Osteoblast (primary cell): ENCODE measurements around the gene DXO. TPM values are rescaled to one million over a fixed set of nuclear protein-coding genes. Genes with fewer than 3 reads are reported as not detected.
"Not testable (repeated sequence)": the region's sequence is repeated elsewhere in the genome, so short reads cannot be mapped to it uniquely, and the experiment has no call there.

Experiments
- DNase-seq: peaks from one replicate; pipeline ENCODE4 v3.0.0; 2011; ENCODE audit warnings: low spot score, mixed read lengths; ENCODE audit not compliant: insufficient read length; ENCODE audit errors: missing footprints
- H2AFZ ChIP-seq: 2 replicates; pipeline ENCODE4 v1.6.0; 2011; ENCODE audit warnings: mild to moderate bottlenecking, low read length
- H3K27ac ChIP-seq: 2 replicates; pipeline ENCODE4 v1.5.1; 2011; ENCODE audit warnings: mild to moderate bottlenecking, low read depth, low read length, moderate library complexity
- H3K27me3 ChIP-seq: 2 replicates; pipeline ENCODE4 v1.6.0; 2012; ENCODE audit warnings: mild to moderate bottlenecking, control low read depth, inconsistent platforms, low read length, moderate library complexity; ENCODE audit not compliant: insufficient read depth
- H3K36me3 ChIP-seq: 2 replicates; pipeline ENCODE4 v1.5.1; 2011; ENCODE audit warnings: mild to moderate bottlenecking, low read length, control low read depth, moderate library complexity; ENCODE audit not compliant: insufficient read depth
- H3K4me1 ChIP-seq: 2 replicates; pipeline ENCODE4 v1.5.1; 2011; ENCODE audit warnings: mild to moderate bottlenecking, low read length, control low read depth, moderate library complexity; ENCODE audit not compliant: insufficient read depth
- H3K4me2 ChIP-seq: 2 replicates; pipeline ENCODE4 v1.6.0; 2011; ENCODE audit warnings: mild to moderate bottlenecking, low read length; ENCODE audit not compliant: insufficient read depth
- H3K4me3 ChIP-seq: fragments of 200-600 bp; sonication (generic); 3 replicates; pipeline ENCODE4 v1.5.1; 2012; ENCODE audit warnings: mild to moderate bottlenecking, low read length, inconsistent platforms; ENCODE audit not compliant: insufficient read depth
- H3K79me2 ChIP-seq: 2 replicates; pipeline ENCODE4 v1.6.0; 2012; ENCODE audit warnings: mild to moderate bottlenecking, low read length, control low read depth, inconsistent platforms; ENCODE audit not compliant: insufficient read depth
- H3K9me3 ChIP-seq: 2 replicates; pipeline ENCODE4 v1.5.1; 2011; ENCODE audit warnings: low read depth, low read length, control low read depth
- H4K20me1 ChIP-seq: 2 replicates; pipeline ENCODE4 v1.6.0; 2012; ENCODE audit warnings: mild to moderate bottlenecking, low read length, control low read depth; ENCODE audit not compliant: insufficient read depth
- total RNA-seq: library from RNA; depleted of rRNA; stranded (reverse); fragments of >200 nt; gene quantifications from 2 replicates; pipeline ENCODE4 v1.2.3, GENCODE V29; 2012
- TF ChIP-seq, protein P1 (sequence below): IDR thresholded peaks from 2 replicates; pipeline ENCODE4 v1.5.1; 2011; ENCODE audit warnings: mild to moderate bottlenecking, low read depth, low read length, moderate library complexity; ENCODE audit errors: extremely low read depth

The DXO gene
- total RNA-seq = 16.8 and 18.1 TPM in 2 replicates

- peaks cover 32% of the 10 kb centered on the region for H3K4me1 ChIP-seq
- H3K4me3 ChIP-seq = peak within 1 kb of the TSS; percentile 91
- H3K27ac ChIP-seq = peak within 1 kb of the TSS; percentile 99
- peak within 1 kb of the TSS; percentile 93 for H3K4me2 ChIP-seq
- peaks cover 30% of the 10 kb centered on the region for H3K36me3 ChIP-seq
- H3K79me2 ChIP-seq = peaks cover 59% of the 10 kb centered on the region
- H4K20me1 ChIP-seq = peaks cover 4% of the 10 kb centered on the region
- DNase-seq = peak; percentile 100
- peak within 1 kb of the TSS; percentile 88 for H2AFZ ChIP-seq
- TF ChIP-seq, protein P1, sequence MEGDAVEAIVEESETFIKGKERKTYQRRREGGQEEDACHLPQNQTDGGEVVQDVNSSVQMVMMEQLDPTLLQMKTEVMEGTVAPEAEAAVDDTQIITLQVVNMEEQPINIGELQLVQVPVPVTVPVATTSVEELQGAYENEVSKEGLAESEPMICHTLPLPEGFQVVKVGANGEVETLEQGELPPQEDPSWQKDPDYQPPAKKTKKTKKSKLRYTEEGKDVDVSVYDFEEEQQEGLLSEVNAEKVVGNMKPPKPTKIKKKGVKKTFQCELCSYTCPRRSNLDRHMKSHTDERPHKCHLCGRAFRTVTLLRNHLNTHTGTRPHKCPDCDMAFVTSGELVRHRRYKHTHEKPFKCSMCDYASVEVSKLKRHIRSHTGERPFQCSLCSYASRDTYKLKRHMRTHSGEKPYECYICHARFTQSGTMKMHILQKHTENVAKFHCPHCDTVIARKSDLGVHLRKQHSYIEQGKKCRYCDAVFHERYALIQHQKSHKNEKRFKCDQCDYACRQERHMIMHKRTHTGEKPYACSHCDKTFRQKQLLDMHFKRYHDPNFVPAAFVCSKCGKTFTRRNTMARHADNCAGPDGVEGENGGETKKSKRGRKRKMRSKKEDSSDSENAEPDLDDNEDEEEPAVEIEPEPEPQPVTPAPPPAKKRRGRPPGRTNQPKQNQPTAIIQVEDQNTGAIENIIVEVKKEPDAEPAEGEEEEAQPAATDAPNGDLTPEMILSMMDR = no peak
- H3K9me3 ChIP-seq = no peaks in the 10 kb centered on the region
- no peaks in the 10 kb centered on the region for H3K27me3 ChIP-seq
These were observed at the start of gene DXO for GRCh38 chr6:31971993-31972708. Gene DXO (minus strand): TSS chr6:31972138. CDS start chr6:31971675, 463 bp downstream.

- not testable (repeated sequence) for H3K79me2 ChIP-seq, H3K27me3 ChIP-seq
These were observed 42.6 kb upstream of the DXO start, which contains the start of gene C4B for GRCh38 chr6:32014547-32014946. Gene C4B (plus strand): TSS chr6:32014795. CDS start chr6:32014846, 51 bp downstream.

GRCh38 chr6:32013738-32014137 is 41.8 kb upstream of the DXO start:
- not testable (repeated sequence) for DNase-seq, H3K27me3 ChIP-seq, H3K9me3 ChIP-seq, H3K4me2 ChIP-seq, H3K27ac ChIP-seq, H4K20me1 ChIP-seq, H3K36me3 ChIP-seq, H3K79me2 ChIP-seq, H3K4me1 ChIP-seq, H2AFZ ChIP-seq, H3K4me3 ChIP-seq

More at GRCh38 chr6:32014547-32014946, 42.6 kb upstream of the DXO start, which contains the start of gene C4B:
- H2AFZ ChIP-seq, H3K36me3 ChIP-seq, H3K4me1 ChIP-seq, H3K4me2 ChIP-seq, H3K9me3 ChIP-seq, DNase-seq, H3K4me3 ChIP-seq, H3K27ac ChIP-seq, H4K20me1 ChIP-seq: not testable (repeated sequence)

DNA sequence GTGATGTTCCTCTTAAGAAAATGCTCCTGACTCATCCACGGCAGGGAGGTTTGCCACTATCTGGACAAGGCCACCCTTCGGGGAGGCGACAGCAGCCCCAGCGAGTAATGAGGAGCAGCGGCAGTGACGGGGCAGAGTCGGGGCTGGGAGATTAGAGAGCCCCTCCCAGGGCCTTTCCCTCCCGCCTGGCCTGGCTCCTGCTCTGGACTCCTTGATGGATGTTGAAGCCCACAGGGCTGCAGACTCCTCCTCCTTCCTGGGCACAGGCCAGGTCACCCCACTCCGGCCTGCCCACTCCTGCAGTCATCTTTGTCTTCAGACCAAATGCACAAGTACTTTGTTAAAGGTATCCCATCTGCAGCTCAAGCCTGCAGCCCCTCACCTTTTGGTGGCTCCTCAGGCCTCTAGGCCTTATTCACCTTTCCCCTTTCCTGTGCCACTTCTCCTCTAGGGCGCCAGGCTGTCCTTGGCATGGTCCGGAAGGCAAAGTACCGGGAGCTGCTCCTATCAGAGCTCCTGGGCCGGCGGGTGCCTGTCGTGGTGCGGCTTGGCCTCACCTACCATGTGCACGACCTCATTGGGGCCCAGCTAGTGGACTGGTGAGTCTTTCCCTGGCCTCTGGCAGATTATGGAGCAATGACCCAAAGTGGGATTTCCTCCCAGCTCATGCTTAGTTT is 41.1 kb upstream of the DXO start:
- not testable (repeated sequence) for H4K20me1 ChIP-seq, H2AFZ ChIP-seq, H3K9me3 ChIP-seq, DNase-seq, H3K36me3 ChIP-seq, H3K4me2 ChIP-seq, H3K27ac ChIP-seq, H3K27me3 ChIP-seq, H3K4me3 ChIP-seq, H3K79me2 ChIP-seq, H3K4me1 ChIP-seq

DNA sequence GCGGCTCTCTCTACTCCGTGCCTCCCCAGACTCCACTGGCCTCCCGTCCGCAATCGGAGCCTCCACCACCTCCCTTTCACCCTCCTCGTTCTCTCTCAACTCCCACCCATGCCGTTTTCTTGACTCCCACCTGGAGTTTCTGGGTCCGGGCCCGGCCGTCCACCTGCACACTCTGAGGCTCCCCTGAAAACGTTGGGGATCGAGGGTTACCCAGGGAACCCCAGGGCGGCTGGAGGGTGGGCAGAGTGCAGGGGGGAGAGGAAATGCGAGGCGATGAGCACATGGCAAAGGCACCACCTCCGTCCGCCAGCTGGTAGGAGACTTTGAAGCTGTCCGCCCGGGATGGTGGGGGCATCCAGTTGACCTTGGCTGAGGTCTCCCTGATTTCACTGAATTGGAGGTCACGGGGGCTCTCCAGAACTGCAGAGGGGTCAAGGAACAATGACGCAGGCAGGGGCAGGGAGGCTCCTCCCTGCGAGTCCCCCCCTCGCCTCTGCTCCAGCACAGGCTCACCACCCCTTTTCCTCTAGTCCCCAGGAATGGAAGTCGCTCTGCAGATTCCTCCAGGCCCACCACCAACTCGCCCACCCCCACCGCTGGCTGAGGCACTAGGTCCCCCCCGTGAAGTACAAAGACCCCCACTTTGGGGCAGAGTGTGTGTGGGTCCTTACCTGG is 39.1 kb upstream of the DXO start:
- DNase-seq = peak; percentile 1
- not testable (repeated sequence) for H3K27ac ChIP-seq, H3K9me3 ChIP-seq, H3K4me1 ChIP-seq, H3K4me2 ChIP-seq, H3K79me2 ChIP-seq, H2AFZ ChIP-seq, H3K36me3 ChIP-seq, H3K4me3 ChIP-seq, H3K27me3 ChIP-seq, H4K20me1 ChIP-seq

DNA sequence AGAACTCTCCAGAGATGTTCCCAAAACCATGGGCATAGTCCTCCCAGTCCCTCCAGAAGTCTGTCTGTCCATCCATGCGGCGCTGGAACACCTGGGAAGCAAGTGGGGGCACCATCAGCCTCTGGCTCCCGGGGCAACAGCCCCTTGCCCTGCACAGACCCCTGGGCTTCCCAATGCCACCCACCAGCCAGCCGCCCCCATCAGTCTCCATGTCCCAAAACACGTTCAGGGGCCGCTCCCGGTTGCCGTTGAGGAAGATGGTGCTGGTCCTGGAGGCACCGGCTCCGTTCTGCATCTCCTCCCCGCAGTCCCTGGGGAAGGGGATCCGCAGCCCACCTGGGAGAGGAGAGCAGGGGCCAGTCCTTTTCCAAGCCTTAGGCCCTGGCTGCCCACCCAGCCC is 37.6 kb upstream of the DXO start:
- H4K20me1 ChIP-seq, H3K9me3 ChIP-seq, H3K36me3 ChIP-seq, H3K27me3 ChIP-seq, H3K79me2 ChIP-seq, H3K4me2 ChIP-seq, H3K4me1 ChIP-seq, DNase-seq, H2AFZ ChIP-seq, H3K27ac ChIP-seq, H3K4me3 ChIP-seq: not testable (repeated sequence)

DNA sequence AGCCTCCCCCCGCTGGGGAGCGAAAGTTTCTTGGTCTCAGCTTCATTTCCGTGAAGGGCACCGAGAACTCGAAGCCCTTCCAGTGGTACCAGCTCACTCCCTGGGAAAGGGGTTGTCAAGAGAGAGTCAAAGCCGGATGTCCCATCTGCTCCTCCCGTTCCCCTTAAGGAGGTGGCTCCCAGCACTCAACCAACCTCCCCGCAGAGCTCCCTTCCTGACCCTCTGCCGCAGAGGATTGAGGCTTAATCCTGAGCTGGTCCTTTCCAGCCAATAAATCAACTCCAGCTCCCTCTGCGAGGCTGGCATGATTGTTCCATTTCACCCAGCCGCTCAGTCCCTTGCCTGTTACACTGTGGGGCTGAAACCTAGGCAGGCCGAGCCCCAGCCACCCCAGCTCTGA is 36.7 kb upstream of the DXO start:
- H3K27ac ChIP-seq, H3K36me3 ChIP-seq, H3K4me2 ChIP-seq, H3K4me1 ChIP-seq, H2AFZ ChIP-seq, H3K9me3 ChIP-seq, H4K20me1 ChIP-seq, H3K27me3 ChIP-seq, H3K79me2 ChIP-seq, H3K4me3 ChIP-seq: not testable (repeated sequence)
- peak; percentile 11 for DNase-seq

- H3K4me3 ChIP-seq, H3K9me3 ChIP-seq, H3K36me3 ChIP-seq, H3K27me3 ChIP-seq, DNase-seq, H3K27ac ChIP-seq, H3K4me1 ChIP-seq, H2AFZ ChIP-seq, H3K4me2 ChIP-seq, H4K20me1 ChIP-seq, H3K79me2 ChIP-seq: not testable (repeated sequence)
These were observed 36.1 kb upstream of the DXO start for GRCh38 chr6:32008037-32008436.
